Stimulated activated CD8-positive, alpha-beta memory T cell treated with anti-CD3 and anti-CD28 coated beads, Interleukin-7, amount 100 ng/mL, for 24 hours (primary cell): Measurements from ENCODE around the gene ANKRD31.
"Not testable (repeated sequence)": the region's sequence is repeated elsewhere in the genome, so short reads cannot be mapped to it uniquely, and the experiment has no call there.

Experiments used
- DNase-seq: peaks from one replicate; pipeline ENCODE4 v3.0.0-alpha.2; 2020; ENCODE audit warnings: low read depth

ANKRD31 gene

DNA sequence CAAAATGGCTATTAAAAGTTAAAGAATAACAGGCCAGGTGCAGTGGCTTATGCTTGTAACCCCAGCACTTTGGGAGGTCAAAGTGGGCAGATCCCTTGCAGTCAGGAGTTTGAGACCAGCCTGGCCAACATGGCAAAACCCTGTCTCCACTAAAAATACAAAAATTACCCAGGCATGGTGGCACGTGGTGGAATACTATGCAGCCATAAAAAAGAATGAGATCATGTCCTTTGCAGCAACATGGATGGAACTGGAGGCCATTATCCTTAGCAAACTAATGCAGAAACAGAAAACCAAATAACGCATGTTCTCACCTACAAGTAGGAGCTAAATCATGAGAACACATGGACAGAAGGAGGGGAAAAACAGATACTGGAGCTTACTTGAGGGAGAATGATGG is 15.9 kb downstream of the ANKRD31 start:
- DNase-seq, result not testable (repeated sequence)

DNA sequence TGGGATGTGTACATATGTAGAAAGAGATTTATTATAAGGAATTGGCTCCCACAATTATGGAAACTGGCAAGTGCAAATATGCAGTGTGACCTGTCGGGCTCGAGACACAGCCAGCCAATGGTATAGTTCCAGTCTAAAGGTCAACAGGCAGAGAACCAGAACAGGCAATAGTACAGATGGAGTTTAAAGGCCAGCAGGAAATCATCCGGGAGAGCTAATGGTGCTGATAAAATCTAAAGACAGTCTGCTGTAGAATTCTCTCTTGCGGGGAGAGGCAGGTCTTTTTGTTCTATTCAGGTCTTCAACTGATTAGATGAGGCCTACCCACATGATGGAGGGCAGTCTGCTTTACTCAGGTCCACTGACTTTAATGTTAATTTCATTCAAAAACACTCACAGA is 21.8 kb downstream of the ANKRD31 start:
- DNase-seq, result no peak

DNA sequence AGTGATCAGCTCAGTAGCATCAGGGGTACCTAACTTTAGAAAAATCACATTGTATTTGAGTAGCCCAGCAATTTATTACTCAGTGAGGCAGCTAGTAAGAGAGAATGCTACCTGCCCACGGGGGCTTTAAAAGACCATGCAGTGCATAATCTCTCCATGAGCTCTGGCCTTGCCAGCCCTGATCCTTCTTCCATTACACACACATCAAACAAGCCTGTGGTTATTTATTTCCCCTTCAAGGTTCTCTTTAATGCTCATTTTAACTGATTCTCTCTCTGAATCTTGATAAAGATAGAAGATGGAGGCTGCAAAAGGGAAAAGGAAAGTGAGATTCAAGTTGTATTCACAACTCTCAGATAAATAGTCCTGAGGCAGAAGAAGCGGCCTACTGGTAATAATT is 22.3 kb downstream of the ANKRD31 start:
- DNase-seq, result no peak

DNA sequence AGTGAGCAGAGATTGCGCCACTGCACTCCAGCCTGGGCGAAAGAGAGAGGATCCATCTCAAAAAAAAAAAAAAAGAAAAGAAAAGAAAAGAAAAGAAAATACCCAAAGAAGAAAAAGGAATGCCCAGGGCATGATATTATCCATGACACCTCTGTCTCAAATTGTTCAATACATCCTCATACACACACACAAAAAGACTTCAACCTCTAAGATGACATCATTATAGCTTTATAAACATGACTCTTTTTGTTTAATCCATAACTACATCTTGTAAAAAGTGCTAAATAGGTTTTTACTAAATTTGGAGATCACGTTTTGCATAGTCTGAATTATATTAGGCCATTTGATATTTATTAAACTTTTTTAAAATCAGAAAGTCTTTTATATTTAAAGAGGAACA is 33.1 kb downstream of the ANKRD31 start:
- no peak for DNase-seq

DNA sequence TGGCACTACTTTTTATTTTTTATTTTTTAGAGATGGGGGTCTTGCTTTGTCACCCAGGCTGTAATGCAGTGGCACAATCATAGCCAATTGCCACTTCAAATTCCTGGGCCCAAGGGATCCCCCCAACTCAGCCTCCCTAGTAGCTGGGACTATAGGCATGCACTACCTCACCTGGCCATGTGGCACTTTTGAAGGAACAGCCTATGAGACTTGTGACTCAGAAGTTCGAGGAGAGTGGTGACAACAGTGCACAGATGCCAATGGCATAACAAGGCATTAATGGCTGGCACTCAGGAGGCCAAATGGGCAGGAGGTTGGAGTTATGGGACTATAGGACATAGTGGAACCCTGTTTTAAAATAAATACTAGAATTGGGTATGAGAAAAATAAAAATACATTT is 33.7 kb downstream of the ANKRD31 start:
- no peak for DNase-seq

DNA sequence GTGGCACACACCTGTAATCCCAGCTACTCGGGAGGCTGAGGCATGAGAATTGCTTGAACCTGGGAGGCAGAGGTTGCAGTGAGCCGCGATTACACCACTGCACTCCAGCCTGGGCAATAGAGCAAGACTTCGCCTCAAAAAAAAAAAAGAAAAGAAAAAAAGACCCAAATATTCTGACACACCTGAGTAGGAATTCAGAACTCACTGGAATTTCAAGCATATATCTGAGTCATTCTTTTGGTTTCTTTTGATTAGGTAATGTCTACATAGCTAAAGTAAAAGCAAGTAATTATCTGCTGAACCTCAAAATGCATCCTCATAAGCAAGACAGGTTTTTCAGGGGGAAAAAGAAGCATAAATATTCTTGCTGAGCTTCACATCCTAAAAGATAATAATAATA is 35.9 kb downstream of the ANKRD31 start:
- DNase-seq, result no peak

DNA sequence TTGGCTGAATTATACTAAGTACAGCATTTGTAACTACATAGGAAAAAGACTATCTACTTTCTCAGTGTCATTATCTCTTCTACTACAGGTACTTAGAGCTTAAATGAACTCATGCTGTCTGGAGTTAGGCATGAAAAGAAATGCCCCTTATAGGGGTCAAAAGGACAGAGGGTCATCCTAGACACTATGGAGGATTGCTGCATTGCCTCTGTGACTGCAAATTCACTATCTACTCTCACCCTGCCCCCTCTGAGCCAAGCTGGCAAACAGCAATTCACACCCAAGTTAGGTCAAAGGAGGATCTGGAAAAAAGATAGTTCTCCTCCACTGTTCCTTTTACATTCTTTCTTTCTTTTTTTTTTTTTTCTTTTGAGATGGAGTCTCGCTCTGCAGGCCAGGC is 36.7 kb downstream of the ANKRD31 start:
- DNase-seq, result no peak

DNA sequence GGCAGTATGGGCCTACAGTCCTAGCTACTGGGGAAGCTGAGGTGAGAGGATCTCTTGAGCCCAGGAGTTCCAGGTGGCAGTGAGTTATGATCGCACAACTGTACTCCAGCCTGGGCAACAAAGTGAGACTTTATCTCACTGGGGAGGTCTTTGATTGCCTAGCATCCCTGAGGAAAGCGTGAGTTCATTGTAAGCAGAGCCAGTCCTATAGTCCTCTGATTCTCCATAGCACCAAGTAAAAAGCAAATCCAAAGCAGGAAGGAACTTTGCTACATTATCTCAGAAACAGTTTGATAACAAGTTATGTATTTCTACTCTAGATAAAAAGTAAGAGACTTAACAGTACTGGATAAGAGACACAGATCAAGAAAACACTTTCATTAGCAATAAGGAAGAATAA is 37.6 kb downstream of the ANKRD31 start:
- DNase-seq, result no peak

DNA sequence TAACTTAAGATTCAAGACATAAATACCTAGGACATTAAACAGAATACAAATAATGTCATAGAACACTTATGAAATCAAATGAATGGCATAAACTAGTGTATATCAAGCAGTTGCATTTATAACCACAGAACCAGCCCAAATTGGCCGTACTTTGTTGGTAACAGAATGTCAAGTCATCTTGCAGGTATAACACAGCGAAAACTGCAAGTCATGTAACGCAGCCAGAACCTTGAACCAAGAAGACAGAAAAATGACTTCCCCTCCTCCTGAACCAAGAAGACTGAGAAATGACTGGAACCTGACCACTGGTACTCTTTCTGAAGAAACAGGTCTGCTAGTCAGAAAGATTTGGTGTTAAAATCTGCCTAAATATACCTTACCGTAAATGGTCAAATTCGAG is 38.9 kb downstream of the ANKRD31 start:
- no peak for DNase-seq

DNA sequence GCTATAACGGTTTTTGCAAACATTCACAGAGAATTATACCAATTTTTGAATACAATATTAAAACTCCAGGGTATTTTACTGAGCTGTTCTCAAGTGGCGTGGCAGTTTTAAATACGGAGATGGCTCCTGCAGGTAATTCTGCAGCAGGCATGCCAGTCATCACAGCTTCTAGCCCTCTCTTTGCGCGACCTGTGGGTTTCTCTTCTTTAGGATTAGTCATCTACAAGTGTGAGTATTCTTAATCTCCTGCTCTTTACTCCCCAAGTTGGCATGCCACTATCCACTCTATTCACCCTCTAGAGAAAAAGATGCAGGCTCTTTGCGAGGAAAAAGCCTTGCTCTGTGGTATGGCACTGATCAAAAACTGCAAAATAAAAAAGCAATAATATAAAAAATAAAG is 43.9 kb downstream of the ANKRD31 start:
- DNase-seq, result no peak

DNA sequence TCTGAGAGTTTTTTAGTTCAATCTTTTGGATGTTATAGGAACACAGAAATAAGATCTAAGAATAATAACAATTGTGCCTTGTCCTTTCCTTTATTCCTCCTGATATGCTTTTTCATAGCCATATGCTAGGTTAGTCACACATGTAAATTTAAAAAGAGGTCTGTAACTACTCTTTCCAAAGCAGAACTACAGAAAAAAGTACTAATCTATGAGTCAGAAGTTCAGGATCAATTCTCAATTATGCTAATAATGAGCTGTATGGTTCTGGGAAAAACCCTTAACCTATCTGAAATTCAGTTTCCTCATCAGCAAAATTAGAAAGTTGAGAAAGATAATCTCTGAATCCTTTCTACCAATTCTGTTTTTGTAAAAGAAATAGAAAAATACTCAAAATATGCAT is 44.4 kb downstream of the ANKRD31 start:
- DNase-seq, result no peak

DNA sequence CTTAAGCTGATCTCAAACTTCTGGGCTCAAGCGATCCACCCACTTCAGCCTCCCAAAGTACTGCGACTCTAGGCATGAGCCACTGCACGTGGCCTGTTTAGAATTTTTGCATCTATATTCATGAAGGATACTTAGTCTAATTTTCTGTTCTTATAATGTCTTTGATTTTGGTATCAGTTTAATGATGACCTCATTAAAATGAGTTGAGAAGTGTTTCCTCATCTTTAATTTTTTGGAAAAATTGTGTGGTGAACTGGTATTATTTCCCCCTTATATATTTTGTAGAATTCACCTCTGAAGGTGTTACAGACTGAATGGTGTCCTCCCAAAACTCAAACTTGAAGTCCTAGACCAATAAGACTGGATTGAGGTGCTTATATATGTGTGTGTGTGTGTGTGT is 46.5 kb downstream of the ANKRD31 start:
- no peak for DNase-seq

DNA sequence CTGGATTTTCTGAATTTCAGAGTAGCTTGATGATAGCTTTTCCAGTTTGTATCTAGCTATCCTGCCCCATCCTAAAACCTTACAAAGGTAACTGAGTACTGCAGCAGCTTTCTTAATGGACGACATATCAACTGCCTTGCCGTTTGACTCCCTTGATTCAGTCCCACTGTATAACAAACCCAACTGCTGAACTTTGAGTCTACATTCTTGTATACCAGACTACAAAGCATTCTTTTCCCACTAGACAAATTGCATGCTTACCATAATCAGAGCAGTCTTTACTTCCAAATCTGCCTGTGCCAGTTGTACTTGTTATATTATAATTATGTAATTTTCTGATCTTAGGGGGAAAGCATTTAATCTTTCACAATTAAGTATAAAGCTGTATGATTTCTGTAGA is 47.3 kb downstream of the ANKRD31 start:
- DNase-seq, result no peak

DNA sequence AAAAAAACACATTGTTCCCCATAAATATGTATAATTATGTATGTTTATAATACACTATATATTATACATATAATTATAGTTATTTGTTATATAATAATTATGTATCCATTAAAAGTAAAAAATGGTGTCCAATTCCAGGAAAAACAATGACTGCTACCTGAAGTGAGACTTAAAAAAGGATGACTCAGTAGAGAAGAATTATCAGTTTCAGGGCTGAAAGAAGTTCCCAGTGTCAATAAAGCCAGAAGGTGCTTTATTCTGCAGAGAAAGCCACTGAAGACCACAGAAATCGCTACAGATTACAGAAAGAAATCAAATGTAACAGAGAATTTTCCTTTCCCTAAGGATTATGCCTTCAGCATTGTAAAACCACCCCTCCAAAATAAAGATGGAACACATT is 50.9 kb downstream of the ANKRD31 start:
- no peak for DNase-seq

DNA sequence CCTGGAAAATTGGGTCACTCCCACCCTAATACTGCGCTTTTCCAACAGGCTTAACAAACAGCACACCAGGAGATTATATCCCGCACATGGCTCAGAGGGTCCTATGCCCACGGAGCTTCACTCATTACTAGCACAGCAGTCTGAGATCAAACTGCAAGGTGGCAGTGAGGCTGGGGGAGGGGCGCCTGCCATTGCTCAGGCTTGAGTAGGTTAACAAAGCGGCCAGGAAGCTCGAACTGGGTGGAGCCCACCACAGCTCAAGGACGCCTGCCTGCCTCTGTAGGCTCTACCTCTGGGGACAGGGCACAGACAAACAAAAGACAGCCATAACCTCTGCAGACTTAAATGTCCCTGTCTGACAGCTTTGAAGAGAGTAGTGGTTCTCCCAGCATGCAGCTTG is 60.7 kb downstream of the ANKRD31 start:
- not testable (repeated sequence) for DNase-seq

DNA sequence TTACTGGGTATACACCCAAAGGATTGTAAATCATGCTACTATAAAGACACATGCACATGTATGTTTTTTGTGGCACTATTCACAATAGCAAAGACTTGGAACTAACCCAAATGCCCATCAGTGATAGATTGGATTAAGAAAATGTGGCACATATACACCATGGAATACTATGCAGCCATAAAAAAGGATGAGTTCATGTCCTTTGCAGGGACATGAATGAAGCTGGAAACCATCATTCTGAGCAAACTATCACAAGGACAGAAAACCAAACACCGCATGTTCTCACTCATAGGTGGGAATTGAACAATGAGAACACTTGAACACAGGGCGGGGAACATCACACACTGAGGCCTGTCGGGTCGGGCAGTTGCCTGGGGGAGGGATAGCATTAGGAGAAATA is 61.8 kb downstream of the ANKRD31 start:
- DNase-seq, result not testable (repeated sequence)

DNA sequence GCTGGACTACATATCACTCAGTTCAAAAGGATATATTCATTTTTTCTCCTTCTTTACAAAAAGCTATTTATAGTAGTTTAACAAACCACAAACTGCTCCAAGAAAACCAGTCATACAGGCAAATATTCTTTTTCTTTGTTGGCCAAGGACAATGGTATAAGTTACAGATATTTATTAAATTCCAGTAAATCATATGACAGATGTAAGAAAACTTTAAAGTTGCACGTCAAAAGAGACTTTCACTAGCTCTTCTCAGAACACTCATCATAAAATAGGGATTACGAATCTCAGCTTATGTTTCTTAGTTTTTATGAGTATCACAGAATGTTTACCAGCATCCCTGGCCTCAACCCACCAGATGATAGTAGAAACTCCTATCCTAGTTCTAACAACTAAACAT is 67.2 kb downstream of the ANKRD31 start:
- DNase-seq, result no peak

DNA sequence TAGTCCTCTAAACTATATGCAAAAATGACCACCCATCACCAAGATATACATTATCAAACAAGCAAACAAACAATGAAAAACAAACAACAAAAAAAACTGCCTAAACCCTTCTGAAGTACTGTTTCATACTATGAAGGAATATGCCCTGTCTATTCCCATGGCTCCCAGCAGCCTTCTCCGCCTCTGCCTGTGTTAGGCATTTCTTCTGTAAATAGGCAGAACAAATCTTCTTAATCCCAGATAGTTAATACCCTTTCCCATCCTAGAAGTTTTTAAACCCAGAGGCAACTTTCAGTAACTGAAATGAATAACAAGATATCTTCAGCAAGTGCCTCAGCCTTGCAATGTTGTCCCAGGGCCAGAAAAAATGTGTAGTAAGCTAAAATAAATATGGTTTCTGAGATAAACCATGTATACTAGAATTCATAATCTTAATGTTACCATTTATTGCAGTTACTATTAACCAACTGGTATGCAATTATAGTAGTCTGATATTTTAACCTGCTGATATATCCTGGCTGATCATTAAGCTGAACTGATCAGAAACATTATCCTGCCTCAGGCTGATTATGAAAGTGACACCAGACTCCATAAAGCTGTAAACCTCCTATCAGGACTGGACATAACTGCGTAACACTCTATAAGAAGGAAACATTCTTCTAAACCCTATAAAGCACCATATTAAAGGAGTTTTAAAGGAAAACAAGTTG is 68.5 kb downstream of the ANKRD31 start:
- DNase-seq, result no peak

DNA sequence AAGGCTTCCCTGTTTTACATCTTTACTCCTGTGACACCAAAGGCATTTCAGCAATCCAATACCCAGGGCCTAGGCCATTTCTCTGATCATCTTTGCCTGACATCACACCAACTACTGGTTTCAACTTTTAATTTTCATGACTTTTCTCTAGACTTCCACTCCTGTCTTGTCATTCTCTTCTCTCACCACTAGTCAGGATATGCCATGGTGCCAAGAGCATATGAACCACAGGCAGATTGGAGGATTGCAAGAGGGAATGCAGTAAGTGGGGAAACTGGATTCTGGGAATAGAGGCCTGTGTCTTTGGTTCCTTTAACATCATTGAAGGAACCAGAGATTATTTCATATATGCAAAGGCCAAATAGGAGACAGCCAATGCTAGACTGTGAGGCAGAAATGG is 69.3 kb downstream of the ANKRD31 start:
- DNase-seq, result no peak

DNA sequence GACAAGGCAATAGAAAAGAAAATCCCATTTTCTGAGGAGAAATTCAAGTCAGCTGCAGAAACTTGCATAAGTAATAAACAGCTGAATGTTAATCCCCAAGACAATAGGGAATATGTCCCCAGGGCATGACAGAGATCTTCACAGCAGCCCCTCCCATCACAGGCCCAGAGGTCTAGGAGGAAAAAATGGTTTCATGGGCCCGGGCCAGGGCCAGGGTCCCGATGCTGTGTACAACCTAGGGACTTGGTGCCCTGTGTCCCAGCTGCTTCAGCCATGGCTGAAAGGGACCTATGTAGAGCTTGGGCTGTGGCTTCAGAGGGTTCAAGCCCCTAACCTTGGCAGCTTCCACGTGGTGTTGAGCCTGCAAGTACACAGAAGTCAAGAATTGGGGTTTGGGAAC is 75.2 kb downstream of the ANKRD31 start:
- DNase-seq, result not testable (repeated sequence)

DNA sequence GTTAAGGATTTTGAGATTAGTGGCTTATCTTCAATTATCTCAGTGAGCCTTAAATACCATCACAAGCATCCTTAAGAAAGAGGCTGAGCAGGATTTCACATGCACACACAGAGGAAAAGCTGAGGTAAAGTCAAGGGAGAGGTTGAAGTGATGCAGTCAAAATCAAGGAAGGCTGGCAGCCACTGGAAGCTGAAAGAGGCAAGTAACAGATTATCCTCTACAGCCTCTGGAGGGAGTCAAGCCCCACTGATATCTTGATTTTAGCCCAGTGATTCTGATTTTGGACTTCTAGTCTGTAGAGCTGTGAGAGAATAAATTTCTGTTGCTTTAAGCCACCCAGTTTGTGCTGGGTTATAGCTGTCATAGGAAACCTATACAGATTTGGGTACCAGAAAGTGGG is 80.1 kb downstream of the ANKRD31 start:
- no peak for DNase-seq

DNA sequence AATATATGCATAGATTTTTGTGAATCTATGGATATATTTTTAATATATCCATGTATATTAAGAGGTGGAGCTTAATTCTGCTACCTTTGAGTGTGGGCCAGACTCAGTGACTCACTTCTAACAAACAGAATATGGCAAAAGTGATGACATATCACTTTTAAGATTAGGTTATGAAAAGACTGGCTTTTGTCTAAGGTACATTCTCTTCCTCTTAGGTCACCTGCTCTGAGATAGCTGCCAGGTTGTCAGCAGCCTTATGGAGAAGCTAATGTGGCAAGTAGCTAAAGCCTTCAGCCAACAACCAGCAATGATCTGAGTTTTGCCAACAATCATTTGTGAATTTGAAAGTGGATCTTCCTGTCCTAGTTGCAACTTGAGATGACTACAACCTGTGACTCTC is 83.8 kb downstream of the ANKRD31 start:
- DNase-seq, result no peak

DNA sequence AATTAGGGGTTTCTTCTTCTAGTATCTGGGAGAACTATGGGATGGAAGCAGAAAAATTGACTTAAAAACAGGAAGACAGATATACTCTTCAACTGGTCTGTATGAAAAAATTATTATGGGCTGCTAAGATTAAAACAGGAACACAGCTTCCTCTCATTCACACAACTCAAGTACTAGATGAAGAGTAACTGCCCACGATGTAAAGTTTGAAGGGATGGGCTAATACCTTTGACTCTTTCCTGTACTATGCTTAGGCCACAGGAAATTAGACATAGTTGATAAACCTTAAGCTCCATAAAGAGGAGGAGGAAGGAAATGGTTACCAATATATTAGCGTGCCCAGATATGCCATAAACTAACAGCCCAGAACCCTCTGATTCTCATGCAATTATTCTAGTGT is 88.6 kb downstream of the ANKRD31 start:
- no peak for DNase-seq

DNA sequence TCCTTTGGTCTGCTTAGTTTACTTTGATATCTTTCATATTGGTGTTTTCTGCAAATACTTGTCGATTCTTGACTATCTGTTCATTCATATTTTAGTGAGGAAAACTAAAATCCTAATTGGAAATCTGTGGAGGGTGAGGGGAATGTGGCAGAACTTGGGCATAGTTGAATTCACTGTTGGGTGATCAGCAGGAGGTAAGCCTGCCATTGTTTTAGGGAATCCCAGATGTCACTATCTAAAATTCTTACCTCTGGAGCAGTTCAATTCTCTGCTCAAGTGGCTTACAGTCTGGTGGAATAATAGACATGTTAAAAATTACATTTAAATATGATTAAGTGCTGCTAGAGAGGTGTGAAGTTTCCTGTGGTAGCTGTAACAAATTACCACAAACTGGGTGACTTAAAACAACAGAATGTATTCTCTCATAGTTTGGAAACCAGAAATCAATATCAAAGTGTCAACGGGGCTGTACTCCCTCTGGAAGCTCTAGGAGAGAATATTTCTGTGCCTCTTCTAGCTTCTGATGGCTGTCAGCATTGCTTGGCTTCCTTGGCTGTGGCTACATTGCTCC is 94.0 kb downstream of the ANKRD31 start:
- DNase-seq, result no peak
